ENCODE measurements around the gene KCNA1. TPM values are rescaled to one million over a fixed set of nuclear protein-coding genes. Genes with fewer than 3 reads are reported as not detected.

Gene KCNA1
- polyA plus RNA-seq, 3 donors = 0.07 to 0.17 (median 0.12) TPM

DNA sequence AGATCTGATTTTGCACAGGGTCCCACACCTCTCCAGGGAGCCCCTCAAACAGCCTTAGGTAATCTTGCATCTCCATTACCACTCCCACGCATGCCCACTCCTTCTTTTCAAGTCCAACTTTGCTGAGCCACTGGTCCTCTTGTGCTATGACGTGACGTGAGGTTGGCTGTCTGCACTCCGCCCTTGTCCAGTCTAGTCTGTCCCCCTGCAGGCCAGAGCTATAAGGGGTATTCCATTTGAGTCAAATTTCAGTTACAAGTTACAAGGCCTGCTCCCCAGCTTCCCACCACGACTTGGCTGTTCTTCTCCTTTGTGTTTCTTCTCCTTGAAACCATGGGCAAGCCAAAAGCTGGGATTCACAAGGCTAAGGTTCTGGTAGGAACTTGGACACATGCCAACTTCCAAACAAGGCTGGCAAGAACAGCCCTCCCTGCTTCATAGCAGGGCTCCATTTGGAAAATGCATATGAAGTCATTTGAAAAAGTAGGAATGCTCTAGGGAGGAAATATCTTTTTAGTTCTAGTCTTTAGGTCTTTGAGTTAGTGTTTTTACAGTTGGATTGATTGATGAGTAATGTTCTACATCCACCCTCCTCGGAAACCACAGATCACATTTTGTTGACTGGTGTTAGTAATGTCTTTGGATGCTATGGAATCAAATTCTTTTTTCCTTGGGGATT lies 49.1 kb downstream of the KCNA1 start:
- DNase-seq (ENCODE audit: low read depth in 3 of 3, low spot score in 2 of 3) = no peak

DNA sequence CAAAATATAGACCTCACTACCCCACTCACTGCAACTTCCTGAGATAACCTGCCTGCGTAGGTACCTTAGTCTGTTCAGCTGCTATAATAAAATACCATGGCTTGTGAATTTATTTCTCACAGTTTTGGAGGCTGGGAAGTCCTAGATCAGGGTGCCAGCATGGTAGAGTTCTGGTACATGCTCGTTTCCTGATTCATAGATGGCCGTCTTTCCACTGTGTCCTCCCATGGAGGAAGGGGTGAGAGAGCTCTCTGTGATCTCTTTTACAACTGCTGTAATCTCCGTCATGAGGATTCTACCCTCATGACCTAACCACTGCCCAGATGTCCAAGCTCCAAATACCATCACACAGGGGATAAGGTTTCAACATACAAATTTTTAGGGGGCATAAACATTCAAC lies 49.7 kb downstream of the KCNA1 start:
- DNase-seq (ENCODE audit: low read depth in 3 of 3, low spot score in 2 of 3) = no peak

DNA sequence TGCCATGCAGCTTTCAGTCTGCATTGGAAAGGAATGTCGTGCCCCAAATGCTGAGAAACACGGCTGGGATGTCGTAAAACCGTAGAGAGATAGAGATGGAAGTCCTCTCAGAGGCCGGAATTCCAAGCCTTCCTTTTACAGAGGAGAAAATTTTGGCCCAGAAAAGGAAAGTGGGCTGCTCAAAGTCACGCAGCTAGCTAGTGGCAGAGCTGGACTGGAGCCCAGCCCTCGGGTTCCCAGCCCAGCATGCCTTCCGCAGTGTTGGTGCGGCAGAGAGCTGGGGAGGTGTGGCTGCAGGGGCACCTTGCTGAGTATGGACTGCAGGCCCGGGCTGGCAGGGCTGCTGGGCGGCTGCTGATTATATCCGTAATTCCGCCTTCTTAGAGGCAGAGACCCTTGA lies 50.3 kb downstream of the KCNA1 start:
- DNase-seq (ENCODE audit: low read depth in 3 of 3, low spot score in 2 of 3) = no peak

GRCh38 chr12:4960547-4960946 lies 50.8 kb downstream of the KCNA1 start:
- no peak for DNase-seq (ENCODE audit: low read depth in 3 of 3, low spot score in 2 of 3)

DNA sequence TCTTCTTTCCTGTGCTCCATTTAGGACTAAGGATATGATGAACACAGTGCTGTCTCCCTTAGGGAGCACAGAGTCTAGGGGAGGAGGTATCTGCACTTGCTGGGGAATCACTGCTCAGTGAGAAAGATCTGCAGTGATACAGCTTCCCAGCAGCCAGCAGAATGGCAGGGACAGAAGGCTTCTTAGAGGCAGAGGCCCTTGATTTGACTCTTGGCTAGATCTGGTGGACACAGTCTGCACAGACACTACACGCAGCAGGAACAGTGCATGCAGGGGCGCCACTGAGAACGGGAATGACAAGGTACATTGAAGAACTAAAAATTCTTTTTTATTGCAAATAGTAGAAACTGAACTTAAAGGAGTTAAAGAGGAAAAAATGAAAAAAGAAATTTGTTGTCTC lies 51.6 kb downstream of the KCNA1 start:
- DNase-seq (ENCODE audit: low read depth in 3 of 3, low spot score in 2 of 3) = no peak

DNA sequence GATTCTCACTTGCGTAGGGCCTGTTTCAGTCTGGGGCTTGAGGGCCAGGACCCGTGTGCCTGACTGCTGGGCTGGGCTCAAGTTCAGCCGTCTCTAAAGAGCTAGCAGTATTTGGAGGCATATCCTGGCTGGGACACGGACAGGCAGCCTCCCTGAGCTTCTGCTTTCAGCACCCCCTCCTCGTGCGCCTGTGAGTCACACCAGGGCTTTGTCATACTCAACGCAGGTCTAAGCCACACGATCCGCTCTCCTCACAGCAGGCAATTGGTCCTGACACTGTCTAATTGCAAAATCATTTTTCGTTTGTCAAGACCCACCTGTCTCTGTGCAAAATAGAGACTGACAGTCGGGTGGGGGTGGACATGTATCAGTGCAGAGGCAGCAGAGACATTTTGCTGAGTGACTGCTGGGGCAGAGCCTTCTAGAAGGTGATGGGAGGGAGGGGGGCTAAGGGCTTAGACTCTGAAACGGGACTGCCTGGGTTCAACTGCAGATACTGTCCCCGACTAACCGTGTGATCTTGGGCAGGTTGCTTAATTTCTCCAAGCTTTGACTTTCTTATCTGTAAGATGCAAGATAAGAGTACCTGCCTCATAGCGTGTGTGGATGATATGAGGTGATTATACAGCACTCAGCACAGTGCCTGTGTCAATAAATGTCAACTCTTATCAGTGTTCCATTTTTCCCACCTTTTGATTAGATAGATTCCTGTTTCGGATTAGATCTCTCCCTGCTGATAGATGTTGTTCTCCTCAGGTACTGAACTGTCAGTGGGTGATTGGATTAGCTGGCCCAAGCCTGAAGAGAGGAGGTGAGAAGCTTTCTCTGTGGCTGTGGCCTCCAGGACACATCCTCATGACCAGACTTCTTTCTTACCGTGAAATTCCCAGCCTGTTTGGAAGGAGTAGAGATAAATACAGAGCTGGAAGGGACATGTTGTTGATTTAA lies 53.1 kb downstream of the KCNA1 start:
- DNase-seq (ENCODE audit: low read depth in 3 of 3, low spot score in 2 of 3) = no peak

Other genes starting within 250 kb of the KCNA1 start
- 1 to 10 TPM; 3.1 to 3.5 (median 3.3) TPM for gene GALNT8, start 189.5 kb upstream of the KCNA1 start, polyA plus RNA-seq (ENCODE audit: insufficient read length in 3 of 3)
- gene KCNA5, start 134.0 kb downstream of the KCNA1 start, polyA plus RNA-seq (ENCODE audit: insufficient read length in 3 of 3) = 1 to 10 TPM; 1.8 to 2.5 (median 2.2) TPM